Frontal cortex (tissue), 4 donors: ENCODE data around the gene STX18. TPM values are rescaled to one million over a fixed set of nuclear protein-coding genes. Genes with fewer than 3 reads are reported as not detected.

Experiments used
- DNase-seq, 2 donors: peaks; one replicate each; pipeline ENCODE4 v3.0.0; 2012; ENCODE audit warnings: low spot score in 2 of 2
- FAIRE-seq: peaks from 2 replicates; lab custom pipeline; 2012; peaks lifted over from hg19 to GRCh38; lab: Jason Lieb, UNC
- total RNA-seq: library from RNA; depleted of rRNA; stranded (reverse); fragments of >200 nt; gene quantifications from one replicate; pipeline ENCODE4 v1.2.3, GENCODE V29; 2014
- donor health status: control.
- donor health status: control.
- donor health status: control.

STX18 gene
- total RNA-seq, 1 donor from 2014 or later: 17.9 TPM

DNA sequence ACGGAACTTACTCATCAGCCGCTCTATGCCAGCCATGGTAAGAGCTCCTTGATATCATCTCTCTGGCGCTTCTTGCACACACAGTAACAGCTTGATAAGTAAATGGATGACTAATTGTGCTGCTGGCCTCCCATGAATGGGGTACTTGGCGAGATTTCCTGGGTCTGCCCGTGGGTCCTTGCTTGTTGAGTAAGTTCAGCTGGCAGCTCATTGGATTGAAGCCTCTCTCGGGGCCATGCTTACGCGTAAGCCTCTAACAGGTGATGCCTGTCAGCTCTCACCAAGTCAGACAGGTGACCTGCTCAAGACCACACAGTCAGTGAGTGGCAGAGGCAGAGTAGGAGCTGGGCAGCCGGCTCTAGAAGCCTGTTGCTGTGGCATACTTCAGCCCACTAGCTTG, 147.2 kb downstream of the STX18 start:
- FAIRE-seq (no peak), DNase-seq (no peak)

DNA sequence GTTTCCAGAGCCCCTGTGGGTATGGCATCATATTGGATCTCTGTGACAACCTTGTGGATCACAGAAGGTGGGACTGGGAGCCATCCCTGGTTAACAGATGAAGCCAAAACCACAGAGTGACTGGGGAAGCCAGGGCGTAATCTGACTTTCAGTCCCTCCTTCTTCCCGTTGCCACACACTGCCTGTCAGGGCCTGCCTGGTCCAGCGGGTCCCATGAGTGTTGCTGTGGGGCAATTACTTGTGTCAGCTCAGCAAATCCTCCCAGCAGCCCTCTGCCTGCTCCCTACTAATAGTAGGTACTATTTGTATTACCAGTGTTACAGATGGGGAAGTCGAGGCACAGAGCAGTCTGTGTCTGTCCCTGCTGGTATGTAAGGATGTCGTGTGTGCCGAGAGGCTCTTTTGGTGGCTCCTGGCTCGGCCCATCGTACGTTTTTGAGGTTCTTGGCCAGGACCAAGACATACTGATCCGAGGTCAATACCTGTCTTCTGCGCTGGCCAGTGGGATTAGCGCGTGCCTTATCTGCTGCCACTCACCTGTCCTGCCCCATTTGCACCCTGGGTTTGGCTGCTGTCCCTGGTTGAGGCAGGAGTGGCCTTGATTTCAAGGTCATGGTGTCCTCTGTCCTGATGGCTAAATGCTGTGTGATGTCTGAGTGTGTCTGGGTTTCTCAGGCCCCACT, 149.2 kb downstream of the STX18 start:
- DNase-seq (no peak), FAIRE-seq (no peak)

GRCh38 chr4:4391866-4392265, 150.0 kb downstream of the STX18 start:
- FAIRE-seq (no peak), DNase-seq (no peak)

DNA sequence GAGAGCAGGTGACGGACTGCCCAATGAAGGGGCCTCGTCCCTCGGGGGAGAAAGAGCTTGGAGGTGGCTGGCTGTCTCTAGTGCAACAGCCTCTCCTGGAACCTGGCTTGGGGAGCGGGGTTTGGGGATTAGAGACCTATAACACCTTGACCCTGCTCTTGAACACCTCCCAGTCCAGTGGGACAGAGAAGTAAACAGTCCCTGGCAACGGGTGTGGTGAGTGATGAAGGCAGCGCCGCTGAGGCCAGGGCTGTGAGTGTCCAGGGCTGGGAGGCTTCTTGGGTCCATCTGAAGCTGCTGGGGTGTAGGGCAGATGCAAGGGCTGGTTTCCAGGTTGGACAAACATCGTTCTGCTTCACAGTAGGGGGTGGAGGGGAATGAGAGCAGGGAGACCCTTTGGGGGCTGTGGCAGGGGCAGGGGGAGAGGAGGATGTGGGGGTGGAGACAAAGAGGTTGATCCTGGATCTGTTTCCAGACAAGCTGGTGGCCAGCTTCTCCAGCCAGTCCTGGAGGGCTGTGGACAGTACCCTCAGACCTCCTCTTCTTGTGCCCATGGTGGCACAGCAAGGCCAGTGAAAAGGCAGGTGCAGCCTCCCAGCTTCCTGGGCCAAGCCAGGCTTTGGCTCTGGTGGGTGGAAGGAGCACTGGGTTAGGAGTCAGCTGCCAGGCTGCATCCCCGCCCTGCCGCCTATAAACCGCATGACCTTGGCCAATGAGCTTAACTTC, 151.2 kb downstream of the STX18 start:
- no peak for FAIRE-seq

GRCh38 chr4:4390046-4390445, 151.8 kb downstream of the STX18 start:
- DNase-seq (no peak), FAIRE-seq (no peak)

More for the DNA sequence above, 151.2 kb downstream of the STX18 start:
- DNase-seq: no peak

DNA sequence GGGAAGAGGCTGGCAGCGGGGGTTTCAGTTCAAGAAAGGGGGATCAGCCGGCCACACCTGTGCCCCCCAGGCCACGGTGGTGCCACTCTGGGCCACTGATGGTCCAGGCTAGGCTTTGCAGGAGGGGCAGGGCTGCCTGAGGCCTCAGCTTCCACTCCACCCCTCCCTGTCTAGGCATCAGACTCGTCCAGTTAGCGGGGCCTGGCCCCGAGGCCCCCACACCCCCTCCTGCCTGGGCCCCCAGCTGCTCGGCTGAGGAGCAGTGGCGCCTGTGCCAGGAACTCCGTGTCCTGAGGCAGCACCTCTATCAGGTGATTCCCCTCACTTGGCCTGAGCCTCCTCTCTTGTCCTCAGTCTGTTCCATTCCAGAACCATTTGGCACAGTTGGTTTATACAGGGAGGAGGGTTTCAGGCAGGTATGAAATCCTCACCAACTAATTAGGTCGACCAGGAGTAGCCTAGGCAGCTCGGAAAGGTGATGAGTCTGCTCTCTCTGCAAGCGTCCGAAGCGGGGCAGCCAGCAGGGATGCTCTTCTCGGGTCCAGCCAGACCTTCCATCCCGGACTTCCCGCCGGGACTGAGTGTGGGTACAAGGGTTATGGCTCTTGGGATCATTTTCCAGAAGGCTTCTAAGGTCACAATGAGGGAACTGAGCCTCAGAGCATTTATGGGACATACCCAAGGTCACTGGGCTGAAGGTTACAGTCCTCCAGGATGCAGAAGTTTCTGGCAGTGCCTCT, 152.8 kb downstream of the STX18 start:
- DNase-seq (no peak), FAIRE-seq (no peak)

DNA sequence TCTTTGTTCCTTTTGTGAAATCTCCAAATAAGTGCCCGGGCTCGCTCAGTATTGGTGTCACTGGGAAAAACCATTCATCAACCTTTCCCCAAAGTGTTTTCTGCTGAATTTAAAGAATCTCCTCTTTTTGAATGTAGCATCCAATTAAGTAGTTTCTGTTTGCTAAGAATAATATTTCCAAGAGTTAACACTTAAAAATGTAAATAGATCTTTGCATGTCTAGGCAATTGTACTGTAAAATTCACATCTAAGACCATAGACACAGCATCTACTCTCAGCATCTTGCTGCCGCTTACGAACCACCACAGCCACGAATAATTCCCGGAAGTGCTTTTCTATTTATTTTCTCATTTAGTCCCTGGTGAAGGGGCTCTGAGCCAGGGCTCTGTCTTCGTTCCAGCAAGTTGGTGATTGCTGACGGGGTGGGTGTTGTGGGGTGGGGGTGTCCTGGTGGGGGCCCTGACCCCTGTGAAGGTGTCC, 153.5 kb downstream of the STX18 start:
- no peak for FAIRE-seq
- no peak for DNase-seq

GRCh38 chr4:4387531-4388310, 154.1 kb downstream of the STX18 start:
- no peak for FAIRE-seq
- DNase-seq: peak in 1 of 2 donors; percentile 48

- FAIRE-seq: no peak
- peak; percentile 49 to 63 for DNase-seq
Measured at GRCh38 chr4:4386736-4387392, 155.0 kb downstream of the STX18 start, which contains the start of gene NSG1. Gene NSG1 (plus strand): TSS chr4:4387102. CDS start chr4:4387630, 528 bp downstream.

- FAIRE-seq: no peak
- peak in 1 of 2 donors; percentile 46 for DNase-seq
Measured at GRCh38 chr4:4386296-4386735, 155.5 kb downstream of the STX18 start.

DNA sequence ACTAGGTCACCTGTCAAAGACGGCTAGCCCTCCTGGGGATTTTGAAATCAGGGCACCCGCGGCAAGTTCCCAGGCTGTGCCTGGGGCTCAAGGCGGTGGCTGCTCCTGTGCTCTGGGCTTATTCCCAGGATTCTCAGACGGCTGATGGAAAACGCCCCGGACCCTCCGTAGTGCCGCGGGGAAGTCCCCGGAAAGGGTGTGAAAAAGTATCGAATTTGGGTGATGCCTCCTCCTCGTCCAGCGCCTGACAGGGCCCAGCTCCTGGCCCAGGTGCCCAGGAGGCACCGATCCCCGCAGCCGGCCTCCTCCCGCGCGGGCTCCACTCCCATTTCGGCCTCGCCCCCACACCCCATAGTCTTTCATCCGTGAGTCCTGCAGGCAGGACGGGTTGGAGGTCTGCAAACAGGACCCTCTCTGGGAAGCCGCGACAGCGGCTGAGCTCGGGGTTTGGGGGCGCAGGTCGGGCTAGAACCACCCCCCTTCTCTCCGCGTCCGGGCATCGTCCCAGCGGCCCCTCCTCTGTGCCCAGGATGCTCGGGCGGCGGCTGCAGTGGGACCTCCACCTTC, 156.0 kb downstream of the STX18 start:
- DNase-seq (no peak), FAIRE-seq (no peak)

DNA sequence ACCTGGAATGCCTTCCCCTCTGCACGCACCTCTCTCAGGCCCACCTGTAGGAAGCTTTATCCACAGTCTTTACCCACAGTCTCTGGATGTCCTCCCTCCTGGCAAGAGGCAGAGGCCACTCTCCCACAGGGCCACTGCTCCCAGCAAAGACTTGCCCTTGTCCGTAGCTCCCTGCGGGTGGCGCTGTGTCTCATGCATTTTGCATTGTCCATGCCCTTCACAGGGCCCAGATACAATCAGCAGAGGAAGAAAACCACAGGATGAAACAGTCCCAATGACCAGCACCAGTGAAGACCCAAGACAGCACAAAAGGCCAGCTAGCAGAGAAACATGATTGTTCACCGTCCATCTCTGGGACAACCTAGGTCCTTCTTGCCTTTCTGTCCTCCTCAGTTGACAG, 157.0 kb downstream of the STX18 start:
- DNase-seq: no peak
- no peak for FAIRE-seq

- FAIRE-seq: no peak
- DNase-seq: no peak
Measured at GRCh38 chr4:4383085-4383484, 158.8 kb downstream of the STX18 start.

DNA sequence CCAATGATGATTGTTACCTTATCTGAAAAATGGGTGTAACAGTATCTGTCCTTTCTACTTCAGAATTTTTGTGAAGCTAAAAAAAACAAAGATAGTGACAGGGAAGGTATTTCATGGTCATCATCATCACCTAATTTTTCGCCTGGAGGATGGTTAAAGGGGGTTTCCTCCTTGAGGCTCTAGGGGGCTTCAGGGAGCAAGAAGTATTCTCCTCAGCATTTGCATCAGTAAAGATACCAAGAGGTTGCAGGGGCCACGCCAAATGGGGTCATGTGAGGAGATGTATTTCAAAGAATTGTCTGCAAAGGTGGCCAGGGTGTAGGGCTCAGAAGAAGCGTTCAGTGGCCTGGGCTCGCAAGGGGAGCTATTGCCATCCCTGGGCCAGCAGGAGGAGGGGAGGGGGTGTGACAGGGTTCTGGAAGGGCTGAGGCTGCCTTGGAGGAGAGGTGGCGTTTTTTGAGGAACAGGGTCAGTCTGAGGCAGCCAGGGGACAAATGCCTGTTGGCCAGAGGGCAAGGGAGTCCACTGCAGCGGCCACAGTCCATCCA, 162.2 kb downstream of the STX18 start:
- no peak for FAIRE-seq
- no peak for DNase-seq

GRCh38 chr4:4377732-4378460, 164.0 kb downstream of the STX18 start:
- DNase-seq: no peak
- FAIRE-seq: no peak

- no peak for FAIRE-seq
- DNase-seq: no peak
Measured at GRCh38 chr4:4377191-4377590, 164.7 kb downstream of the STX18 start.

DNA sequence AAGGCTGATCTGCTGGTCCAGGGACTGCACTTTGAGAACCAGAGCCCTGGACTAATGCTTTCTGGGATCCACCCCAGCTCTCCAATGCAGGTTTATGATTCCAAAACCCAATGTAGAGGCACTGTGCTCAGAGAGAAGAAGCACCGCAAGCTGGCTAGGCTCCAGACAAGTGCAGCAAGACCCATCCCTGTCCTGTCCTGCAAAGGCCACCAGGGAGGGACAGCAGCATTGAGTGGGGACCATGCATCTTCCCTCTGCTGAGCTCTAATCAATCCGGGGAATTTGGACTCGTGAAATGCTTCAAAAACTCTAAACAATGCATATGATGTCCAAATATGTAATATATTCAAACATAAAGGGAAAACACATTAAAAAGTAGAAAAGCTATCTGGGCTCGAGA, 165.8 kb downstream of the STX18 start:
- DNase-seq (no peak), FAIRE-seq (no peak)
